IPS-15b (cell line): Measurements from ENCODE around the gene COL28A1.

Experiments
- H3K27me3 ChIP-seq: one replicate; pipeline ENCODE4 v1.6.1; 2013; ENCODE audit warnings: low read length; ENCODE audit not compliant: control insufficient read depth, insufficient read depth
- H3K36me3 ChIP-seq: one replicate; pipeline ENCODE4 v1.6.1; 2013; ENCODE audit warnings: low read length; ENCODE audit not compliant: control insufficient read depth, insufficient read depth
- H3K4me1 ChIP-seq: one replicate; pipeline ENCODE4 v1.6.1; 2013; ENCODE audit warnings: mild to moderate bottlenecking, low read length; ENCODE audit not compliant: control insufficient read depth, insufficient read depth
- H3K4me3 ChIP-seq: one replicate; pipeline ENCODE4 v1.5.1; 2013; ENCODE audit warnings: low read depth, low read length
- H3K9ac ChIP-seq: one replicate; pipeline ENCODE4 v1.6.1; 2013; ENCODE audit warnings: low read depth, mild to moderate bottlenecking, low read length
- H3K9me3 ChIP-seq: one replicate; pipeline ENCODE4 v1.6.1; 2013; ENCODE audit warnings: mild to moderate bottlenecking, low read length; ENCODE audit not compliant: control insufficient read depth, insufficient read depth

COL28A1 gene

GRCh38 chr7:7535691-7536090, at the start of gene COL28A1:
Gene COL28A1 (minus strand): TSS chr7:7535873. CDS start chr7:7532875, 2,998 bp downstream.
- Histone ChIP-seq H3K9me3 (no peaks in the 10 kb centered on the region), H3K9ac (no peak within 1 kb of the TSS), H3K4me1 (no peaks in the 10 kb centered on the region), H3K27me3 (no peaks in the 10 kb centered on the region), H3K4me3 (no peak within 1 kb of the TSS), H3K36me3 (no peaks in the 10 kb centered on the region)

GRCh38 chr7:7584653-7585052, 49.0 kb upstream of the COL28A1 start:
- Histone ChIP-seq H3K9ac (no peak overlapping the region), H3K36me3 (peaks cover 3% of the 10 kb centered on the region), H3K9me3 (no peaks in the 10 kb centered on the region), H3K4me3 (no peak overlapping the region), H3K4me1 (peaks cover 7% of the 10 kb centered on the region), H3K27me3 (no peaks in the 10 kb centered on the region)

- Histone ChIP-seq H3K27me3 (no peaks in the 10 kb centered on the region), H3K9ac (no peak overlapping the region), H3K4me1 (peaks cover 7% of the 10 kb centered on the region), H3K4me3 (no peak overlapping the region), H3K9me3 (no peaks in the 10 kb centered on the region), H3K36me3 (peaks cover 1% of the 10 kb centered on the region)
Observed at GRCh38 chr7:7583731-7584130, 48.1 kb upstream of the COL28A1 start.

- H3K27me3 ChIP-seq: no peaks in the 10 kb centered on the region
- no peak overlapping the region for H3K4me3 ChIP-seq
- no peak overlapping the region for H3K9ac ChIP-seq
- peaks cover 7% of the 10 kb centered on the region for H3K4me1 ChIP-seq
- H3K9me3 ChIP-seq: no peaks in the 10 kb centered on the region
- H3K36me3 ChIP-seq: no peaks in the 10 kb centered on the region
Observed at GRCh38 chr7:7582596-7582995, 46.9 kb upstream of the COL28A1 start.

- Histone ChIP-seq H3K9me3 (no peaks in the 10 kb centered on the region), H3K4me1 (peaks cover 7% of the 10 kb centered on the region), H3K36me3 (no peaks in the 10 kb centered on the region), H3K4me3 (peak overlapping the region; percentile 14), H3K27me3 (no peaks in the 10 kb centered on the region), H3K9ac (no peak overlapping the region)
Observed at GRCh38 chr7:7581531-7582179, 46.0 kb upstream of the COL28A1 start.

GRCh38 chr7:7579638-7580037, 44.0 kb upstream of the COL28A1 start:
- H3K9me3 ChIP-seq: no peaks in the 10 kb centered on the region
- no peak overlapping the region for H3K9ac ChIP-seq
- H3K4me1 ChIP-seq: peaks cover 7% of the 10 kb centered on the region
- H3K36me3 ChIP-seq: no peaks in the 10 kb centered on the region
- H3K4me3 ChIP-seq: no peak overlapping the region
- H3K27me3 ChIP-seq: no peaks in the 10 kb centered on the region

- Histone ChIP-seq H3K4me1 (peaks cover 7% of the 10 kb centered on the region), H3K36me3 (no peaks in the 10 kb centered on the region), H3K9me3 (no peaks in the 10 kb centered on the region), H3K4me3 (no peak overlapping the region), H3K9ac (no peak overlapping the region), H3K27me3 (no peaks in the 10 kb centered on the region)
Observed at GRCh38 chr7:7577888-7578287, 42.2 kb upstream of the COL28A1 start.

GRCh38 chr7:7576344-7576743, 40.7 kb upstream of the COL28A1 start:
- peaks cover 2% of the 10 kb centered on the region for H3K4me1 ChIP-seq
- H3K9ac ChIP-seq: no peak overlapping the region
- no peaks in the 10 kb centered on the region for H3K36me3 ChIP-seq
- no peaks in the 10 kb centered on the region for H3K9me3 ChIP-seq
- no peaks in the 10 kb centered on the region for H3K27me3 ChIP-seq
- no peak overlapping the region for H3K4me3 ChIP-seq

GRCh38 chr7:7573701-7574100, 38.0 kb upstream of the COL28A1 start:
- no peaks in the 10 kb centered on the region for H3K9me3 ChIP-seq
- H3K4me3 ChIP-seq: no peak overlapping the region
- H3K27me3 ChIP-seq: no peaks in the 10 kb centered on the region
- peaks cover under 1% of the 10 kb centered on the region for H3K4me1 ChIP-seq
- peaks cover 3% of the 10 kb centered on the region for H3K36me3 ChIP-seq
- H3K9ac ChIP-seq: no peak overlapping the region

GRCh38 chr7:7570584-7570983, 34.9 kb upstream of the COL28A1 start:
- Histone ChIP-seq H3K4me3 (no peak overlapping the region), H3K36me3 (peaks cover 3% of the 10 kb centered on the region), H3K4me1 (peaks cover 8% of the 10 kb centered on the region), H3K9ac (no peak overlapping the region), H3K27me3 (no peaks in the 10 kb centered on the region), H3K9me3 (no peaks in the 10 kb centered on the region)

GRCh38 chr7:7569615-7570014, 33.9 kb upstream of the COL28A1 start:
- no peak overlapping the region for H3K9ac ChIP-seq
- no peak overlapping the region for H3K4me3 ChIP-seq
- peaks cover 3% of the 10 kb centered on the region for H3K36me3 ChIP-seq
- H3K27me3 ChIP-seq: no peaks in the 10 kb centered on the region
- peaks cover 8% of the 10 kb centered on the region for H3K4me1 ChIP-seq
- no peaks in the 10 kb centered on the region for H3K9me3 ChIP-seq

- Histone ChIP-seq H3K4me3 (no peak overlapping the region), H3K4me1 (peaks cover 8% of the 10 kb centered on the region), H3K36me3 (peaks cover 3% of the 10 kb centered on the region), H3K9ac (no peak overlapping the region), H3K9me3 (no peaks in the 10 kb centered on the region), H3K27me3 (no peaks in the 10 kb centered on the region)
Observed at GRCh38 chr7:7569081-7569527, 33.4 kb upstream of the COL28A1 start.
